Sigmoid colon (tissue), 7 donors: ENCODE measurements around the gene C1QTNF8. TPM values are rescaled to one million over a fixed set of nuclear protein-coding genes. Genes with fewer than 3 reads are reported as not detected.

Source experiments
- DNase-seq: peaks from one replicate; pipeline ENCODE4 v3.0.0-alpha.2; 2019
- H3K27ac ChIP-seq, 4 donors: fragments of 200-600 bp; sonication (generic); one replicate each; pipeline ENCODE4 v1.5.1; 2016 to 2019; ENCODE audit warnings: mild to moderate bottlenecking in 1 of 4
- H3K27me3 ChIP-seq, 3 donors: fragments of 200-600 bp; sonication (generic); one replicate each; pipeline ENCODE4 v1.5.1; 2019; ENCODE audit warnings: mild to moderate bottlenecking in 1 of 3
- H3K36me3 ChIP-seq, 4 donors: fragments of 200-600 bp; sonication (generic); one replicate each; pipeline ENCODE4 v1.5.1; 2016 to 2019
- H3K4me1 ChIP-seq, 4 donors: fragments of 200-600 bp; sonication (generic); one replicate each; pipeline ENCODE4 v1.5.1; 2017 to 2019
- H3K4me3 ChIP-seq, 4 donors: fragments of 200-600 bp; sonication (generic); one replicate each; pipeline ENCODE4 v1.5.1; 2017 to 2019; ENCODE audit warnings: mild to moderate bottlenecking in 2 of 4, moderate library complexity in 1 of 4
- H3K9me3 ChIP-seq, 4 donors: fragments of 200-600 bp in 3 of 4; sonication (generic) in 3 of 4; one replicate each; pipeline versions ENCODE4 v1.5.1 to v1.6.1; 2013 to 2019
- CTCF ChIP-seq, 4 experiments: fragments of 450-650 bp in 3 of 4; fragments of 200-600 bp in 1 of 4; IDR thresholded peaks; one replicate each; pipeline ENCODE4 v1.5.1; 2016 to 2019; ENCODE audit warnings: antibody characterized with exemption in 4 of 4, mild to moderate bottlenecking in 3 of 4, moderate library complexity in 2 of 4
- EP300 ChIP-seq, 4 donors: sonication (generic); formaldehyde crosslinking; IDR thresholded peaks; one replicate each; pipeline ENCODE4 v1.6.1; 2017; ENCODE audit warnings: antibody characterized with exemption in 4 of 4
- POLR2A ChIP-seq, 2 donors: fragments of 450-650 bp; IDR thresholded peaks; one replicate each; pipeline ENCODE4 v1.6.1; 2016; ENCODE audit warnings: antibody characterized with exemption in 2 of 2, mild to moderate bottlenecking in 2 of 2, moderate library complexity in 2 of 2
- POLR2AphosphoS5 ChIP-seq, 4 donors: sonication (generic); formaldehyde crosslinking; IDR thresholded peaks; one replicate each; pipeline ENCODE4 v1.6.1; 2017; ENCODE audit warnings: antibody characterized with exemption in 4 of 4
- WGBS, 2 donors: extraction: QIAGEN DNeasy Blood & Tissue Kit; methylation state at CpG; one replicate each; pipeline ENCODE4 v1.1.7; 2013; 5-methylcytosine and 5-hydroxymethylcytosine counted together
- intact Hi-C: fragments of 100-400 bp; cut with DNase I; formaldehyde crosslinking; loops from one replicate; pipeline ENCODE4 v1.15.1; 2023
- polyA plus RNA-seq, 3 donors: library from polyadenylated mRNA; stranded (reverse); fragments of 200-250 nt; gene quantifications; one replicate each; pipeline ENCODE4 v1.2.3, GENCODE V29; 2013
- total RNA-seq, 4 donors: library from RNA; depleted of rRNA; stranded (reverse); fragments of >200 nt; gene quantifications; one replicate each; pipeline ENCODE4 v1.1.0, GENCODE V29; 2016
- donor health status: healthy with polysubstance abuse.
- donor health status: Bipolar disorder and iron deficiency.
- donor health status: healthy.

Gene C1QTNF8
- total and polyA plus RNA-seq, 7 donors, result not detected

GRCh38 chr16:1043881-1044451, 52.1 kb downstream of the C1QTNF8 start:
- H3K4me3 ChIP-seq, result no peak overlapping the region
- H3K36me3 ChIP-seq, result no peaks in the 10 kb centered on the region
- 49 to 57% methylated on average over 40 of the region's 40 CpGs for WGBS, 2 donors
- no peak for DNase-seq
- intact Hi-C loops, result no loop called here
- H3K27ac ChIP-seq, result no peak overlapping the region
- TF ChIP-seq EP300 (IDR thresholded peaks at IDR 0.05), result no peak
- peaks cover 27 to 90% (median 76%) of the 10 kb centered on the region in 3 donors for H3K27me3 ChIP-seq
- H3K4me1 ChIP-seq, result peaks cover 0 to 13% (median 8%) of the 10 kb centered on the region in 4 donors
- peaks cover 0 to 3% (median 0%) of the 10 kb centered on the region in 4 donors for H3K9me3 ChIP-seq

DNA sequence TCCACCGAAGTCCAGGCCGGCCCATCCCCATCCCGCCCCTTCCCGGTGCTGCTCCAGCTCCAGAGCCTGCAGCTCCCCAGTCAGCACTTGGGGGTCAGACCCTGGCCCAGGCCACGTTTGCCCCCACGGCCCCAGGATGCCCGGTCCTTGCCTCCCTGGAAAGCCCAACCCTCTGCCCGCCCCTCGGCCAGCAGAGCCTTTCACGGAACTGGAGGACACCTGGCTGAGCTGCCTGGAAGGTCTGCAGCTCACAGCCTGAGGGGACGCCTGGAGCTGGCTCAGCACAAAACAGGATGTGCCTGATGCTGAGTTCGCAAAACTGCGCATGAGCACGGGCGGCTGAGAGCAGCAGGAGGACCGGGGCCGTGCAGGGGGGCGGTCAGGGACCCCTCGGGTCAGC, 53.2 kb downstream of the C1QTNF8 start:
- Histone ChIP-seq H3K36me3 (no peaks in the 10 kb centered on the region), H3K4me3 (no peak overlapping the region), H3K27ac (no peak overlapping the region), H3K27me3 (peaks cover 30 to 90% (median 76%) of the 10 kb centered on the region in 3 donors), H3K9me3 (peaks cover 0 to 3% (median 0%) of the 10 kb centered on the region in 4 donors), H3K4me1 (peaks cover 0 to 13% (median 8%) of the 10 kb centered on the region in 4 donors)
- WGBS, 2 donors, result 51 to 55% methylated on average over 19 of the region's 19 CpGs
- no peak for TF ChIP-seq EP300 (IDR thresholded peaks at IDR 0.05)
- no peak for TF ChIP-seq POLR2A (IDR thresholded peaks at IDR 0.05)
- TF ChIP-seq CTCF (IDR thresholded peaks at IDR 0.05), result no peak
- TF ChIP-seq POLR2AphosphoS5 (IDR thresholded peaks at IDR 0.05), result no peak
- DNase-seq, result no peak
- intact Hi-C loops, result no loop called here

DNA sequence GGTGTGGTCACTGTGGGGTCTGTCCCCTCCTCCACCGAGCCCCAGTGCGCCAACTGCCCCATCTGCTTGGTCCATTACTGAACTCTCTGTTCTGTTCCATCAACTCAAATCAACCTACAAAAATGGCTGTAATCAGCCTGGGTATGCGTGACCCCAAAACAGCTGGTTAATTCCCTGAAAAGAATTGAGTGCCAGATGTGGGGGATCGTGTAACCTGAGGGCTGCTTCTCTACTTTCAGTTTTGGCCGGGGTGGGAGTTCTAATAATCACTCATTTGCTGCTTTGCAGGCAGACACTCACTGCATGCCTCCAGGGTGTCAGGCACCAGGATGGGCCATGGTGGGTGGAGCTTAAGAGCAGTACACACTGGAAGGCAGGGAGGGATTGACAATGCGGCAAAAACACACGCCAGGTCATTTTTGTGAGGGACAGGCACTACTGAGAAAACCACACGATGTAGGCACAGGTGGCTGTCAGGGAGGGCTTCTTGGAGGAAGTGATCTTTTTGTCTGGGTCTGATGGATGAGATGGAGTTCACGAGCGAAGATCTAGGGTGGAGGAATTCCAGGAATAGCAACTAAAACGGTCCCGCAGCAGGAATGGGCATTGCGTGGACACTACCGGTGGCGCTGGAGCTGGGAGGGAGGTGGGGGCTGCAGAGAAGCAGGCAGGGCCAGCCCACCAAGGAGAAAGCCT, 53.8 kb downstream of the C1QTNF8 start:
- DNase-seq, result no peak
- intact Hi-C loops, result no loop called here
- 88 to 90% methylated on average over 15 of the region's 15 CpGs for WGBS, 2 donors
- Histone ChIP-seq H3K4me1 (peaks cover 0 to 13% (median 8%) of the 10 kb centered on the region in 4 donors), H3K27ac (no peak overlapping the region), H3K27me3 (peaks cover 30 to 92% (median 72%) of the 10 kb centered on the region in 3 donors), H3K36me3 (no peaks in the 10 kb centered on the region), H3K9me3 (peaks cover 0 to 3% (median 0%) of the 10 kb centered on the region in 4 donors), H3K4me3 (no peak overlapping the region)
- TF ChIP-seq EP300 (IDR thresholded peaks at IDR 0.05) (no peak), CTCF (IDR thresholded peaks at IDR 0.05) (no peak), POLR2AphosphoS5 (IDR thresholded peaks at IDR 0.05) (no peak), POLR2A (IDR thresholded peaks at IDR 0.05) (no peak)

- intact Hi-C loops, result no loop called here
- Histone ChIP-seq H3K4me1 (peaks cover 0 to 13% (median 8%) of the 10 kb centered on the region in 4 donors), H3K4me3 (no peak overlapping the region), H3K36me3 (no peaks in the 10 kb centered on the region), H3K27me3 (peaks cover 34 to 92% (median 73%) of the 10 kb centered on the region in 3 donors), H3K27ac (no peak overlapping the region), H3K9me3 (peaks cover 0 to 3% (median 0%) of the 10 kb centered on the region in 4 donors)
- 85 to 93% methylated on average over 29 of the region's 29 CpGs for WGBS, 2 donors
- no peak for TF ChIP-seq CTCF (IDR thresholded peaks at IDR 0.05)
- TF ChIP-seq EP300 (IDR thresholded peaks at IDR 0.05), result no peak
- TF ChIP-seq POLR2AphosphoS5 (IDR thresholded peaks at IDR 0.05), result no peak
- TF ChIP-seq POLR2A (IDR thresholded peaks at IDR 0.05), result no peak
- no peak for DNase-seq
Observed at GRCh38 chr16:1040346-1040745, 55.7 kb downstream of the C1QTNF8 start.

- Histone ChIP-seq H3K4me3 (no peak overlapping the region), H3K27me3 (peaks cover 29 to 92% (median 73%) of the 10 kb centered on the region in 3 donors), H3K4me1 (peaks cover 0 to 12% (median 8%) of the 10 kb centered on the region in 4 donors), H3K9me3 (peaks cover 0 to 3% (median 0%) of the 10 kb centered on the region in 4 donors), H3K36me3 (no peaks in the 10 kb centered on the region), H3K27ac (no peak overlapping the region)
- 58 to 77% methylated on average over 11 of the region's 11 CpGs for WGBS, 2 donors
- intact Hi-C loops, result no loop called here
- TF ChIP-seq CTCF (IDR thresholded peaks at IDR 0.05) (no peak), POLR2A (IDR thresholded peaks at IDR 0.05) (no peak), EP300 (IDR thresholded peaks at IDR 0.05) (no peak), POLR2AphosphoS5 (IDR thresholded peaks at IDR 0.05) (no peak)
- DNase-seq, result no peak
Observed at GRCh38 chr16:1039762-1040161, 56.3 kb downstream of the C1QTNF8 start.
